GM12874 (cell line): ENCODE measurements around the gene SCGB1D2.

ENCODE experiments used
- CTCF ChIP-seq: IDR thresholded peaks from 2 replicates; pipeline ENCODE4 v1.5.1; 2011; ENCODE audit warnings: low read depth, mild to moderate bottlenecking, control low read depth, low read length, moderate library complexity; ENCODE audit not compliant: insufficient read depth

Gene SCGB1D2

DNA sequence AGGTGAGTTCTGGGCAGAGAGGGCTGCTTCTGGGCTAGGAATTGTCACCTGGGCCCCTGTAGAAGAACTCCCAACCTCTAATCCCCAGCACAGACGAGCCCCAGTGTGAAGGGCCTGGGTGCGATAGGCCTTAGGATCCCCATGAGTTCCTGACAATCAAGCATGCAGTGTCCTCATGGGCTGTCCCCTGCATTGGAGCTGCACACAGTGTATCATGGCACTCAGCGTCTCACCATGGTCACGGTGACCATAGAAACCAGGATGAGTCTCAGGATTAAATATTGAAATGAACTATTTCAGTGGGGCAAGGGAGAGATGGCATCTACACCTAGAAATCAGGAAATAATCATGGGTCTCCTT lies 33.3 kb upstream of the SCGB1D2 start:
- TF ChIP-seq CTCF, result no peak

GRCh38 chr11:62217191-62217748 lies 24.8 kb upstream of the SCGB1D2 start:
- no peak for TF ChIP-seq CTCF

DNA sequence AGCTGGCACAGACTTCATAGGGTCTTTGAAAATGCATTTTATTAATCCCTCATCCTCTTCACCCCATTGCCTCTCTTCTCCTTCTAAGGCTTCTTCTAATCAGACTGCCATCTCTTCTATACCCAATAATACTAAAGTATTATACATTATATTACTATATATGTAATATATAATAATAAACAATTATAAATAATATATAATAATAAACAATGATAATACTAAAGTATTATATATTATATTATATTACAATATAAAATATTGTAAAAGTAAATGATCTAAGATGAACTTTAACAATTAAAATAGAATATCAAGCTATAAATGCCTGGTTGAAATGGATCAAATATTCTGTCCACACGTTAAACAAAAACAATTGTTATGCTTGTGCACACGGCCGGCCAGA lies 20.5 kb upstream of the SCGB1D2 start:
- TF ChIP-seq CTCF, result no peak

GRCh38 chr11:62223095-62223494 lies 18.9 kb upstream of the SCGB1D2 start:
- TF ChIP-seq CTCF, result no peak

- no peak for TF ChIP-seq CTCF
These were observed 8.3 kb upstream of the SCGB1D2 start for GRCh38 chr11:62233730-62234129.

DNA sequence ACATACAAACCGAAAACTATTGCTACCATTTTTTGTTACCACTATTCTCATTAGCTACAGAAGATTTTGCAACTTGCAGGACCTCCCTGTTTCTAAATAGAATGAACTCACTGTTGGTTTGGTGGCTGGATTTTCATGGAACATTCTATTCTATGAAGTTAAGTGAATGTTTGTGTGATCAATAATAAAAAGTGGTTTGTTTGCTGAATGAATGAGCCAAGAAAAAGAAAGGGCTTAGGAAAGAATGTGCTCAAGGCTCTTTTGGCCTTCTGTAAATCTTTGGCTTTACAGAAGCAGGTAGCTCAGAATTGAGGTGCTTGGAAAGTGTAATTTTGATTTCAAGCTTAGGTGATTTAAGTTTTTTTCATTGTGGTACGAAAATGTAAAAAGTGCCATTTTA lies 5.9 kb upstream of the SCGB1D2 start:
- no peak for TF ChIP-seq CTCF

- no peak for TF ChIP-seq CTCF
These were observed 4.5 kb upstream of the SCGB1D2 start for GRCh38 chr11:62237499-62237898.

- no peak for TF ChIP-seq CTCF
These were observed 3.9 kb upstream of the SCGB1D2 start for GRCh38 chr11:62238151-62238550.
